HL-60 (cell line): Measurements from ENCODE around the gene RPS24.

Source experiments
- DNase-seq, 2 experiments: peaks; one replicate each; pipeline ENCODE4 v3.0.0-alpha.2; 2010 to 2020; ENCODE audit warnings: low read depth in 1 of 2, low spot score in 1 of 2
- H3K27ac ChIP-seq: fragments of 250-450 bp; sonication (Bioruptor Pico); replicated peaks from 2 replicates; pipeline ENCODE4 v1.5.1; 2020; ENCODE audit warnings: mild to moderate bottlenecking, moderate library complexity
- H3K27me3 ChIP-seq: fragments of 250-450 bp; sonication (Bioruptor Pico); 2 replicates; pipeline ENCODE4 v1.5.1; 2021; ENCODE audit warnings: mild to moderate bottlenecking, moderate library complexity; ENCODE audit not compliant: insufficient read depth, poor library complexity, severe bottlenecking
- H3K4me3 ChIP-seq: replicated peaks from 2 replicates; pipeline ENCODE4 v1.5.1; 2011; ENCODE audit warnings: mild to moderate bottlenecking, control low read depth, low read length; ENCODE audit not compliant: insufficient read depth
- GABPA ChIP-seq: IDR thresholded peaks from 2 replicates; pipeline ENCODE4 v1.6.1; 2012; ENCODE audit warnings: low read depth
- SPI1 ChIP-seq: IDR thresholded peaks from 2 replicates; pipeline ENCODE4 v1.6.1; 2012; ENCODE audit warnings: low read depth, mild to moderate bottlenecking, borderline replicate concordance
- TF ChIP-seq, protein P1 (sequence below): IDR thresholded peaks from 2 replicates; pipeline ENCODE4 v1.6.1; 2012; ENCODE audit warnings: low read depth; ENCODE audit not compliant: insufficient replicate concordance

The RPS24 gene

DNA sequence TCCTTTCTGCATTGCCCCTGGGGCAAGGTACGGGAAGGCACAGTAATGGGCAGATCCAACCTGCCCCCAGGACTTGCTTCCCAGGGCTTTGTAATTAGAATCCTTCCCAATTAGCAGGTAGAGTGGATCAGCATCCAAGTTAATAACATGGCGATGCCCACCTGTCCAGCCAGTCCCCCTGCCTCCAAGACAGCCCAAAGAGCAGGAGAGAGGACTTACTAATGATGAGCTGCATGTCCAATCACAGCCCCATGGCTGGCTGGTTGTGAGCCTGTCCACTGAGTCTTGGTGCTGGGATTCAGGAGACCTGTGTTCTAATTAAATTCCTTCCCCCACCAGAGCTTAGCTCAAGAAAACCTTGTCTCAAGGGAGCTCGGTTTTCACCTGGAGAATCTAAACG, 49.0 kb downstream of the RPS24 start:
- no peak overlapping the region for H3K4me3 ChIP-seq
- H3K27ac ChIP-seq, result no peak overlapping the region
- H3K27me3 ChIP-seq, result no peaks in the 10 kb centered on the region
- TF ChIP-seq SPI1 (no peak), GABPA (no peak)
- TF ChIP-seq, protein P1, sequence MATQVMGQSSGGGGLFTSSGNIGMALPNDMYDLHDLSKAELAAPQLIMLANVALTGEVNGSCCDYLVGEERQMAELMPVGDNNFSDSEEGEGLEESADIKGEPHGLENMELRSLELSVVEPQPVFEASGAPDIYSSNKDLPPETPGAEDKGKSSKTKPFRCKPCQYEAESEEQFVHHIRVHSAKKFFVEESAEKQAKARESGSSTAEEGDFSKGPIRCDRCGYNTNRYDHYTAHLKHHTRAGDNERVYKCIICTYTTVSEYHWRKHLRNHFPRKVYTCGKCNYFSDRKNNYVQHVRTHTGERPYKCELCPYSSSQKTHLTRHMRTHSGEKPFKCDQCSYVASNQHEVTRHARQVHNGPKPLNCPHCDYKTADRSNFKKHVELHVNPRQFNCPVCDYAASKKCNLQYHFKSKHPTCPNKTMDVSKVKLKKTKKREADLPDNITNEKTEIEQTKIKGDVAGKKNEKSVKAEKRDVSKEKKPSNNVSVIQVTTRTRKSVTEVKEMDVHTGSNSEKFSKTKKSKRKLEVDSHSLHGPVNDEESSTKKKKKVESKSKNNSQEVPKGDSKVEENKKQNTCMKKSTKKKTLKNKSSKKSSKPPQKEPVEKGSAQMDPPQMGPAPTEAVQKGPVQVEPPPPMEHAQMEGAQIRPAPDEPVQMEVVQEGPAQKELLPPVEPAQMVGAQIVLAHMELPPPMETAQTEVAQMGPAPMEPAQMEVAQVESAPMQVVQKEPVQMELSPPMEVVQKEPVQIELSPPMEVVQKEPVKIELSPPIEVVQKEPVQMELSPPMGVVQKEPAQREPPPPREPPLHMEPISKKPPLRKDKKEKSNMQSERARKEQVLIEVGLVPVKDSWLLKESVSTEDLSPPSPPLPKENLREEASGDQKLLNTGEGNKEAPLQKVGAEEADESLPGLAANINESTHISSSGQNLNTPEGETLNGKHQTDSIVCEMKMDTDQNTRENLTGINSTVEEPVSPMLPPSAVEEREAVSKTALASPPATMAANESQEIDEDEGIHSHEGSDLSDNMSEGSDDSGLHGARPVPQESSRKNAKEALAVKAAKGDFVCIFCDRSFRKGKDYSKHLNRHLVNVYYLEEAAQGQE, result no peak
- no peak for DNase-seq
